ENCODE measurements around the gene PROC. TPM values are rescaled to one million over a fixed set of nuclear protein-coding genes. Genes with fewer than 3 reads are reported as not detected.

PROC gene
- total and polyA plus RNA-seq, 2 of the 8 experiments (the other 6 are each of a cell fraction or from before 2014, with no cell fraction given), result 1.5 to 1.6 TPM

DNA sequence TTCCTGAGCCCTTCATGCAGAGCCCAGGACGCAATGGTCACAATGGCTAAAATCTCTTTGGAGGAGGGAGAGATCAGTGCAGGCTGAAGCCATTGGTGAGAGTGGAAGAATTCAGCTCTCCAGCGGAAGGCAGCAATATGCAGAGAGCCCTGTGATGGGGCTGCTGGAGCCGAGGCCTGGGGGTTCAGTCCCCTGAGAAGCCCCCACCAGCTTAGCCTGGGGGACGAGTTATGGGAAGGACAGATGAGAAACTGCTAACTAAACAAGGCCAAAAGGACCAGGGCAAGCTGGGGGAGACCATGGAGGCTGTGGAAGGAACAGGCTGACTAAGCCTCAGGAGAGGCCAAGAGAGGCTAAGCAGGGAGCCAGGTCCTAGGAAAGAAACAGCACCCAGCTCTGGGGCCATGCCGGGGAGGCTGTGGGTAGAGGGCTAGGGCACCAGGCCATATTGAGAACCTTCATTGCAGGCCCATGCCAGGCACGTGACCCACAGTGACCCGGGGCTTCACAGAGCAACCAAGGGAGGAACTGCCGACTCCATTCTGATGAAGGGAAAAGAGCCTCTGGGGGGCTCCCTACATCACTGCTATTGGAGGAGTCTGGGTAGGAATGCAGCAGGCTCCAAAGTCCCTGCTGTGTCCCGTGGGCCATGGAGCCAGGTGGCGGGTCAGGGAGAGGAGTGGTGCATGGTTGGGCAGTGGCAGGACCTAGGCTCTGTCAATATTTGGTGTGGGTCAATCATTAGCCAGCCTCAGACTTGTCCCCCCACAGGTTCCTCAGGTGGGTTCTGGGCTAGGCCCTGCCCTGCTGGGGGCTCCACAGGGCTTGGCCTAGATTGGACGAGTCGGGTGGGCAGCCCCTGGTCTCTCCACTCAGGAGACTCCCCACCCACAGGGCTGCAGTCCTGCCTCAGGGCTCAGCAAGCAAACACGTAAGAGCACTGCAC is 19.8 kb downstream of the PROC start:
- H3K9me3 ChIP-seq (ENCODE audit: insufficient read depth in 2 of 2, low read depth in 1 of 2, low read length in 1 of 2), result 0 out of 4 replicates have a peak, but pooled peaks cover 0 to 2% of the 10 kb centered on the region in 2 experiments
- no peak overlapping the region for H3K4me2 ChIP-seq (ENCODE audit: insufficient read depth in 1 of 2, low read depth in 2 of 2, low read length in 2 of 2)
- no peak overlapping the region for H3K18ac ChIP-seq (ENCODE audit: extremely low read depth, low read length)
- no peak overlapping the region for H3K23ac ChIP-seq (ENCODE audit: insufficient read length)
- no peaks in the 10 kb centered on the region for H3K4me1 ChIP-seq (replicated peaks in 1 of 4; ENCODE audit: control insufficient read depth in 3 of 4, insufficient read depth in 4 of 4, low read length in 3 of 4)
- H3K23me2 ChIP-seq (ENCODE audit: low read depth, low read length), result no peaks in the 10 kb centered on the region
- FAIRE-seq (no peak), DNase-seq (ENCODE audit: low read depth in 1 of 2, low spot score in 2 of 2) (peak in 1 of 2 experiments; percentile 45)
- ChIA-PET CTCF (ENCODE audit: partially characterized antibody) (interaction anchor here (0.8 to 7.6 kb wide), 9 partner anchors 9 to 114 kb away, joined by 3 to 46 read pairs (median 5); no protein-coding TSS in a partner anchor), POLR2A (ENCODE audit: partially characterized antibody) (interaction anchor here (1.2 kb wide), 2 partner anchors 9 to 42 kb away, joined by 3 to 4 read pairs; no protein-coding TSS in a partner anchor)
- H4K20me1 ChIP-seq (replicated peaks in 1 of 2; ENCODE audit: control insufficient read depth in 1 of 2, insufficient read depth in 2 of 2, low read length in 2 of 2), result no peaks in the 10 kb centered on the region
- no peaks in the 10 kb centered on the region for H3K27me3 ChIP-seq (replicated peaks in 1 of 4; ENCODE audit: control insufficient read depth in 3 of 4, extremely low read depth in 1 of 4, insufficient read depth in 3 of 4, low read length in 3 of 4)
- peak overlapping the region; percentile 9; the same call in 1 of the 2 replicates for H2AK5ac ChIP-seq (ENCODE audit: low read depth, low read length)
- no peak overlapping the region for H3K14ac ChIP-seq (ENCODE audit: insufficient read length)
- no peak overlapping the region for H2AFZ ChIP-seq (ENCODE audit: low read length)
- H3K79me1 ChIP-seq (ENCODE audit: low read depth, low read length), result no peaks in the 10 kb centered on the region
- H3K27ac ChIP-seq (ENCODE audit: low read depth, low read length), result no peak overlapping the region
- no peak overlapping the region for H3K56ac ChIP-seq (replicated peaks; ENCODE audit: insufficient read length, low read depth, low read length)
- H2BK120ac ChIP-seq (replicated peaks; ENCODE audit: low read depth, low read length), result no peak overlapping the region
- H2BK20ac ChIP-seq (ENCODE audit: low read length), result no peak overlapping the region
- H3K4ac ChIP-seq (replicated peaks; ENCODE audit: insufficient read length, low read depth, low read length), result no peak overlapping the region
- H4K8ac ChIP-seq (ENCODE audit: extremely low read depth, insufficient read depth, low read length), result no peak overlapping the region; the same call in 1 of the 2 replicates
- peak; percentile 8 to 27; a peak in 1 of 4 replicates for TF ChIP-seq RAD21 (IDR thresholded peaks at IDR 0.05 in 1 of 2, conservative IDR thresholded peaks at IDR 0.05 in 1 of 2; ENCODE audit: low read depth in 2 of 2, low read length in 2 of 2)
- TF ChIP-seq HDAC6 (IDR thresholded peaks at IDR 0.05; ENCODE audit: low read depth, low read length), result no peak
- TF ChIP-seq BRCA1 (IDR thresholded peaks at IDR 0.05; ENCODE audit: low read depth, low read length), result no peak
- H4K5ac ChIP-seq (ENCODE audit: insufficient read length, low read depth, low read length), result no peak overlapping the region
- no peaks in the 10 kb centered on the region for H3K36me3 ChIP-seq (ENCODE audit: control insufficient read depth in 2 of 4, insufficient read depth in 4 of 4, low read length in 3 of 4)
- no peak overlapping the region for H3K9ac ChIP-seq (replicated peaks in 1 of 4; ENCODE audit: extremely low read depth in 1 of 4, low read depth in 3 of 4, low read length in 3 of 4)
- H3K4me3 ChIP-seq (ENCODE audit: extremely low read depth in 1 of 4, insufficient read depth in 2 of 4, low read depth in 3 of 4, low read length in 4 of 4), result no peak overlapping the region
- H2BK12ac ChIP-seq (ENCODE audit: low read depth, low read length), result no peak overlapping the region
- H2BK15ac ChIP-seq (ENCODE audit: low read length), result no peak overlapping the region
- WGBS, 2 experiments (ENCODE audit: extremely low coverage in 1 of 2, insufficient coverage in 1 of 2, insufficient read length in 1 of 2, insufficient replicate concordance in 2 of 2, low coverage in 1 of 2, low lambda C conversion rate in 2 of 2, missing lambda C conversion rate in 1 of 2), result 77% methylated on average over 13 of the region's 13 CpGs; no CpG with 5 or more reads in 1 of the 2 experiments
- H2BK5ac ChIP-seq (ENCODE audit: low read depth, low read length), result no peak overlapping the region
- no peaks in the 10 kb centered on the region for H3K79me2 ChIP-seq (ENCODE audit: control insufficient read depth in 1 of 2, insufficient read depth in 2 of 2, low read length in 2 of 2)
- H4K91ac ChIP-seq (replicated peaks; ENCODE audit: insufficient read length, low read length), result no peak overlapping the region
